HG03571 (cell line): ENCODE measurements around the gene PRKCB.
"Not testable (repeated sequence)": the region's sequence is repeated elsewhere in the genome, so short reads cannot be mapped to it uniquely, and the experiment has no call there.

Experiments used
- ATAC-seq: cut with Tn5 transposase; IDR thresholded peaks from one replicate; pipeline ENCODE4 v1.9.1; 2021; ENCODE audit not compliant: unreplicated experiment

Gene PRKCB

DNA sequence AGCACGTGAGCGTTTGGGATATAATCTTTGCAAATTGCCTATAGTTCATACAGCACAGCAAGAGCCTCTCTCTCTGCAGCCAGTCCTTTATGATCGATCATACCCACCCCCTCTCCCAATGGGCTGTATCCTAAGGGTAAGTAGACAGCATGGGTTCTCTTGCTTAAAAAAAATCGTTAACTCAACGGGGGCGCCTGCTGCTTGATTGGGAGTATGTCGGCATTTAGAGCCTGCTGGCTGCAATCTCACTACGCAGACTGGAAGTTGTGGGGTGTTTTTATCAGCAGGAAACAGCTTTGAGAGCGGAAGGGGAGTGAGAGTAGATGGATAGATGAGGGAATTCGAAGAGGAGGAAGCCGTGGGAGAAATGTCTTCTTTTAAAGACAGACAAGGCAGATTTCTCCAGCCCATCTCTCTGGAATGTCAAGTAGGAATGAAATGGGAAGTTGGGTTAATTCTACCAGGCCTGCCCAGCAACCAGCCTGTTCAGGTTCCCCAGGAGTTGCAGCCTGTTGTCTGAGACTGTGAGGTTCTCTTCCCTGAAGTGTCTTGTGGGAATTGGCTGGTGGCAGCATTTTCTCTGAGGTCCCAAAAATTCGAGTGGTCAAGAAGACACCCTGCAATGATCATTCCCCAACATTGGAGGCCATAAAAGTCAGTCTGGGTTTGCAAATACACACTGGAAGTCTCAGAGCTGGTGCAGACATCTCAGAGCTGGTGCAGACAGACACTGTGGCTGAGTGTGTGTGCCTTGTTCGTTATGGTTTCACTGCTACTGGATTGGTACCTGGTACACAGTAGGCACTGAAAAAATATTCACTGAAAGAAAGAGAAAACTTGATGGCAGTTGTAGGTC, 65.6 kb downstream of the PRKCB start:
- ATAC-seq: no peak

DNA sequence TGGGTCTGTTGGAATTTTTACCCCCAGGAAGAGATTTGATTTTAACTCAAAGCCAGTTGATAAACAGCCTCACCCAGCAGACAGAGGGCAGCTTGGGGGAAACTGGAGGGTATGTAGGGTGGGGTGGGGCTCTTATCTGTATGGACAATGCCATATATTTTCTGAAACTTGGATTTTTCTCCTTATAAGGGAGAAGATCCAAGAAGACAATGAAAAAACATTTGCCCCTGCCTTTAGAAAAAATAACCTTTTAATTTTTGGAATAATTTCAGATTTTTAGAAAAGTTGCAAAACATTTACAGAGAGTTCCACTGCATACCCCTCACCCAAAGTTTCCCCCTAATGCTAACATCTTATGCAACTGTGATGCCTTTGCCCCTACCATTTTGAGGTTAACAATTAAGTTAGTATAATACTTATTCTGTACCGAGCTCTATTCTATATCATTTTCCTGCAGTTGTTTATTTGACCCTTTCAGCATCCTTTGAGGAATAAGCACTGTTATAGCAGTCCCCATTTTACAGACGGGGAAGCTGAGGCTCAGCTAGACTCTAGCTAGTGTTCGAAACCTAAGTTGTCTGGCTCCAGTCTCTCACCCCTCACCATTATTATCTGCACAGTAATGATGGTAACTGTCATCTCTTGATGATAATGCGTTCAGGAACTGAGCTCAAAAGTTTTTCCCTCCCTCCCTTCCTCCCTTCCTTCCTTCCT, 66.4 kb downstream of the PRKCB start:
- ATAC-seq: no peak

DNA sequence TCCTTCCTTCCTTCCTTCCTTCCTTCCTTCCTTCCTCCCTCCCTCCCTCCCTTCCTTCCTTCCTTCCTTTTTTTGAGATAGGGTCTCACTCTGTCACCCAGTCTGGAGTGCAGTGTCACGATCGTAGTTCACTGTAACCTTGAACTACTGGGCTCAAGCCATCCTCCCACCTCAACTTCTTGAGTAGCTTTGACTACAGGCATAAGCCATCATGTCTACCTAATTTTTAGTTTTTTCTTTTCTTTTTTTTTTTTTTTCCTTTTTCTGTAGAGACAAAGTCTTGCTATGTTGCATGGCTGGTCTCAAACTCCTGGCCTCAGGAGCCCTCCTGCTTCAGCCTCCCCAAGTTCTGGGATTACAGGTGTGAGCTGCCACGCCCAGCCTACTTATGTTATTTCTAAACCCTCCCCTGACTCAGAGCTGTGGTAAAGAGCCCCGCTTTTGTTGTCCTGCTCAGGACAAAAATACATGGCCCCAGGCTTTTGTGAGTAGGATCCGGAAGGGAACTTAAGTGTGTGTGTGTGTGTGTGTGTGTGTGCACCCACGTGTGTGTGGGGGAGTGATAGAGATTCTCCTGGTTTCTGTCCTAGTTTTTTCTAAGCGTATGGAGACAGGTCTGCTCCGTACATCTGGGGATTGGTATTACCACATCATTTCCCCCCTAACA, 67.1 kb downstream of the PRKCB start:
- no peak for ATAC-seq

DNA sequence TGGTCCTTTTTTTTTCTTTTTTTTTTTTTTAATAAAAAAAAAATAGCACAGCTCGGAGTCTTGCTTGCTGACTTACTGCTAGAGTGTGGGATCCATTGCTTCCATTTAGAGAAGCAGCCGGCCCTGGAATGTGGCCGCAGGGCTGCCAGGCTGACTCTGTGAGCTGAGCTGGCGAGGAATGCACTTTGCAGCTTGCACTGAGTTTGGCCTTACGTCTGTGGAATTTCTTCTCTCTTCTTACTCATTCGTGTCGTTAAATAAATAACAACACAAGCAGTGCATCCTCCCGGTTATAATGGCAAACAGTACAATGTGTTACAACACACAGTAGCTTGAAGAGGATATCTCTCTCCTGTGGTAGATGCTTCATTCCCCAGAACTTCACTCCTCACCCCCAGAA, 69.2 kb downstream of the PRKCB start:
- ATAC-seq: no peak

DNA sequence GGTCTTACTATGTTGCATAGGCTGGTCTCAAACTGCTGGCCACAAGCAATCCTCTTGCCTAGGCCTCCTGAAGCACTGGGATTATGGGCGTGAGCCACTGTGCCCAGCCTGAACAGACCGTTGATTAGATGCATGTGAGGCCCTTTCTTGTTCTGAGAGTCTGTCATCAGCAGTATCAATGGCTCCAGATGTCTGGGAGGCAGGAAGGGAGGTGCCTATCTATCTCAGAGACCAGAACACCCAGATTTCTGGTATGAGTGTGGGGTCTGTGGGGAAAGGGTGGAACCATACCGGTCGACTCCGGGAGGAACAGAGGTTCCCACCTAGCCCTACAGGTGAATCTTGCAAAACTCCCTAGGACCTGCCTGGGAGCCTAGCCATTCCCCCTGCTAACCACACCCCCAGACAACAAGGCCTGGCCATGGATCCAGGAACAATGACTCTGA, 71.7 kb downstream of the PRKCB start:
- no peak for ATAC-seq

DNA sequence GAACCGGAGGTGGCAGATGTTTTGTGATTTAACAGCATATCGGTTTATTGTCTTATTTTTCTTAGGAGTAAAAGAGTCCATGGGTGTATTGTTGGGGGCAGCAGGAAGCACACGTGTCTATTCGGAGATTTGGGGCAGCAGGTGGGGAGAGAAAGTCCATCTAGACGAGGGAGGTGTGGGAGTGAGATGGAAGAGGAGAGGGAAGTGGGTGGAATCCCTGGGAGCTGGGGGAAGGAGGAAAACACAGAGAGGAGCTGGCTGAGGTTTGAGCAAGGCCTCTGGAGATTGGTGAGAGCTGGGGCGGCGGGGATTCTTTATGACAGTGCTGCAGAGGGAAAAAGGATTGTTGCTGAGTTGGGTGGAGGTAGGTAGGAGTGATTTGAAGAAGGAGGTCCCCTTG, 72.1 kb downstream of the PRKCB start:
- no peak for ATAC-seq

DNA sequence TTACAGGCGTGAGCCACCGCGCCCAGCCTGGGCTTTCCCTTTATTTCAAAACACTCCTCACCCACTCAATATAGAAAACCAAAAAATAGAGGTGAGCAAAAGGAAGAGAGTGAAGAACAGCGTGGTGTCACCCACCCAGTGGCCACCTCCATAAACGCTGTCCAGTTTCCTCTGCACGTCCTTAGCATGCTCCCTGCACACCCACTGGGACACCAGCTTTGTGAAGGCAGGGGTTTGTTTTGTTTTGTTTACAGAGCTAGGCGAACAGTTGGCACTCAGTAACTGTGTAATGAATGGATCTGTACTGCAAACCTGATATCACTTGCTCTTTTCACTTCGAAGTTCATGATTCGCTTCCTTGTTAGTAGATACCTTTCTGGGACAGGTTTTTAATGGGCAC, 73.0 kb downstream of the PRKCB start:
- no peak for ATAC-seq

DNA sequence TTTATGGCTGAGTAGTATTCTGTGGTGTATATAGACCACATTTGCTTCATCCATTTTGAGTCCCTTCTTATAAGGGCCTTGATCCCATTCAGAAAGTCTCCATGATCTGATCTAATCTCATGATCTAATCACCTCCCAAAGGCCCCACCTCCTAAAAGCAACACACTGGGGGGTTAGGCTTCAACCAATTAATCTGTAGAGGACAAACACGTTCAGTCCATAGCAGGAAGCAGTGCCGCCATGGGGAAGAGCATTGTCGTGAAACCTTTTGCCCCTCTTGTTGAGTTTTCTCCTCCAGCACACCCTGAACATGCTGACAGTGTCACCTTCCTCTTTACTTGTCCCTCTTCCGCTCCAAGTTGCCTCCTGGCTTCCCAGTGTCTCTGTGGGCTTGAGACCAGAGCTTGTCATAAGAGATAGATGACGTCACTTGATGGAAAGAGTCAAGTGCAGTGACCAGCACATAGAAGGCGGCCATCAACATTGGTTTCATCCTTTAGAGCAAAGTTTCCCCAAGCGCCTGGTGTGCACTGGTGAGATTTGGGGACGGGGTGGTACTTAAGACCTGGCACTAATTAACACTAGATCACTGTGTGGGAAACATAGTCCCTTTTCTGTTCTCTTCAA, 74.1 kb downstream of the PRKCB start:
- no peak for ATAC-seq

DNA sequence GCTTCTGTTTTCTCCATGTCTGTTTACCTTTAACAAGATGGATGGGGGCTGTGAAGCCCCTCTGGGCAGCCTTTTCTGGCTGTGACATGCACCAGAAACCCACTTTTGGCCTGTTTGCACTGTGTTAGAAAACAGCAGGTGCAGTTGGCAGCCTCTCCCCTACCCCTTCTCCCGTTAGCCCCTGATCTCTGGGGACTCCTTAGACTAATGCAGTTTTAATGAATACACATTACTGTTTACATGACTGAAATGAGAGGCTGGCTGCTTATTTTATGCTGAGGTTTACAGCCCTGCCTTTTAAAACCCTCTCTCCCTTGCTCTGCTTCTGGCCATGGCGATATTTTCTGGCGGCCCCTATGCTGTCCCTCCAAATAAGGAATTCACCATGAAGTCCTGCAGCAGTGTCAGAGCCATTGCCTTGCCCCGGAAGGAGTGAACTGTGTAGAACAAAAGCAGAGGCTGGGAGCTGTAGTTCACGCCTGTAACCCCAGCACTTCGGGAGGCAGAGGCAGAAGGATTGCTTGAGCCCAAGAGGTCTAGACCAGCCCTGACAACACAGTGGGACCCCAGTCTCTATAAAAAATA, 79.3 kb downstream of the PRKCB start:
- ATAC-seq: no peak

DNA sequence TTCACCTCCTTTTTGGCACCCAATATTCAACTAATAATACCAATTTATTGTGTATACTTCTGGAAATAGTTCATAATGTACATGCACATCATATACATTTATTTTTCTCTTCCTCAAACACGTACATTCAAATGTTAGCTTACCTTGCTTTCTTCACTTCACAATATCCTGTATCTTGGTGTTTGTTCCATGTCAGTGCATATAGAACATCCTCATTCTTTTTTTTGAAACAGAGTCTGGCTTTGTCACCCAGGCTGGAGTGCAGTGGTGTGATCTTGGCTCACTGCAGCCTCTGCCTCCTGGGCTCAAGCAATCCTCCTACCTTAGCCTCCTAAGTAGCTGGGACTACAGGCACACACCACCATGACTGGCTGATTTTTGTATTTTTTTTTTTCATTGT, 80.8 kb downstream of the PRKCB start:
- ATAC-seq: not testable (repeated sequence)

DNA sequence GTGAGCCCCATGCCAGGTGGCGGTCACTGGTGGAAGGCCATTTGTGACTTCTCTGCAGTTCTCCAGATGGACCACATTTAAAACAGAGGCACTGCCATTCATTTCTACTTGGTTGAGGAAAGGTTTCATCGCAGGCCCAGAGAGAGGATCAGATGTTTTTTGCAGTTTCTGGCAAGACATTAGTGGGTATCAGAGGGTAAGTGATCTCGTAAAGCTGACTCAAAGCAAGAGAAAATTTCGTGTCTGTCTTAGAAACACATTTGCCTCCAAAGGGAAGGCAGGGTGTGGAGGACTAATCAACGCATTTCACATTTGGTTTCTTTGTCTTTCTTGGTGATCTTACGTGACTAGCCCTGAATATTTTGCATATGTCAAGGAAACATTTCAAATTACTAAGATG, 81.8 kb downstream of the PRKCB start:
- no peak for ATAC-seq

DNA sequence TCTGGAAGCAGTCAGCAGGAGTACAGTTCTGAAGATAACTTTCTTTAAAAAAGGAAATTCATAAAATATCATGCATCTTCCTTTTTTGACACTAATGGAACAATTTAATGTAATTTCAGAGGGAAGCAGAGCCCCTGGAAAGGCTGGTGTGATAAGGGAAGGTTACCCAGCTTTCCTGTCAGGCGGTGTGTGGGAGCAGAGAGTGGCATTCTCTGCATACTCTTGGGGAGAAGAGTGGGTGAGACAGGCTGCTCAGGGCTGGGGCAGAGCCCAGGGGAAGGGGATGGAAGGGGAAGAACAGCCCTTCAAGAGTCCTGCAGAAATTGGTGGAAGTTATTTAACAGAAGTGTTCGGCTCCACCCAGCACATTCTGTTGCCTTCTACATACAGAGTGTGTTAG, 84.7 kb downstream of the PRKCB start:
- ATAC-seq: no peak

DNA sequence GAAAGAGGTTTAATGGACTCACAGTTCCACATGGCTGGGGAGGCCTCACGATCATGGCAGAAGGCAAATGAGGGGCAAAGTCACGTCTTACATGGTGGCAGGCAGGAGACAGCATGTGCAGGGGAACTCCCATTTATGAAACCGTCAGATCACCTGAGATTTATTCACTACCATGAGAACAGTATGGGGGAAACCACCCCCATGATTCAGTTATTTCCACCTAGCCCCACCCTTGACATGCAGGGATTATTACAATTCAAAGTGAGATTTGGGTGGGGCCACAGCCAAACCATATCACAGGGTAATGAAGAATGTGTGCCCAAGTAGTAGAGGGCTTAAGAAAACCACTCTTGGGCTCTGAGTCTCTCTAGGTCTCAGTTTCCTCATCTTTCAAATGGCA, 85.1 kb downstream of the PRKCB start:
- no peak for ATAC-seq

DNA sequence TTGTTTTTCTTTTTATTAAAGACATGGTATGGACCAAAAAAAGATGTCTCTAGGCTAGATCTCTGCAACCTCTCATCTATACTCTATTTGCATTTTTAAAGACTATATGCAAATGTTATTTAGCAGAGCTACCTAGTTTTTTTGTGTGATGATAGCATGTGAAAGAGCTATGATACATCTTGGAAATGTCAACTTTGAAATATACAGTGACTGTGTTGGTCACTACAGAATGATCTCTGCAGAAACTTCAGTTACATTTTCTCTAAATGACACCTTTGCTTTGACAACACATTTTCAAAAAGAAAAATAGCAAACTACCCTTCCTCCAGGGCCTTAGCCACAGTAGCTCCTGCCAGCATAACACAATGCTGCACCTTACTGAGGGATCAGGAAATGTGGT, 86.6 kb downstream of the PRKCB start:
- ATAC-seq: no peak

DNA sequence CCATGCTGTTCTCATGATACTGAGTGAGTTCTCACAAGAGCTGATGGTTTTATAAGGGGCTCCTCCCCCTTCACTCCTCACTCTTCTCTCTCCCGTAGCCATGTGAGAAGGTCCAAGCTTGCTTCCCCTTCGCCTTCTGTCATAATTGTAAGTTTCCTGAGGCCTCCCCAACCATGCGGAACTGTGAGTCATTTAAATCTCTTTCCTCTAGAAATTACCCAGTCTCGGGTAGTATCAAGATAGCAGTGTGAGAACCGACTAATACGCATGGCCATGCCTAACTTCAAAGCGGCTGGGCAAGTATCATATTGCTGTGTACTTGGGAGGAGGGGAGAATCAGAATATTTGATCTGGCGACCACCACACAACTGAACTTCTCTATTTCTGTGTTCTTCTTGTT, 88.3 kb downstream of the PRKCB start:
- no peak for ATAC-seq

DNA sequence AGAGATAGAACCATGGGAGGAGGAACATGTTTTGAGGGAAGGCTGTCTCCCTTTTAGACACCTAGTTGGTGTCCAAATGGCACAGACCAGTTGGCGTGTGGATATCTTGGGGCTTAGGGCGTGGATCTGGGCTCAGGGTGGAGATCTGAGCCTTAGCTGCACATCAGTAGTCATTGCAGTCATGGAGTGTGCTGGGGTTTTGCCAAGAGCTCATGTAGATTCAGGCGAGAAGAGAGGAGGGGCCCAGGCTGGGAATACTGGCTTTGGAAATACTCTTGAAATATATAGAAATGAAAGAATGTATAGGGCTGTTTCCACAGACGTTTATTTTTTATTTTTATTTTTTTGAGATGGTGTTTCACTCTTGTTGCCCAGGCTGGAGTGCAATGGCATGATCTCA, 92.0 kb downstream of the PRKCB start:
- no peak for ATAC-seq

DNA sequence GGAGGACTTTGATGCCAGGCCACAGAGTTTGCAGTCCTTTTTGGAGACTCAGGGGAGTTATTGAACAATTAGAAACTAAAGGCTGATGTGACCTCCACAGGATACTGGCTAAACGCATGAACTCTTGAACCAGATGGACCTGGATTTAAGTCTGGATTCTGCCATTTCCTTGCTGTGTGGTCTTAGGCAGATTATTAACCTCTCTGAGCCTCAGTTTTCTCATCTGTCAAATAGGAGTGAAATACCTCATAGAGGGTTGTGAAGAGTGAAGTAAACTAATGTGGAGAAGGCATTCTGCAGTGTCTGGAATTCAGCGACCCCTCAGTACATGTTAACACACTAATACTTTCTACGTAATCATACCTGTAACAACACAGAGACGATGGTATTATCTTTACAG, 93.5 kb downstream of the PRKCB start:
- no peak for ATAC-seq

DNA sequence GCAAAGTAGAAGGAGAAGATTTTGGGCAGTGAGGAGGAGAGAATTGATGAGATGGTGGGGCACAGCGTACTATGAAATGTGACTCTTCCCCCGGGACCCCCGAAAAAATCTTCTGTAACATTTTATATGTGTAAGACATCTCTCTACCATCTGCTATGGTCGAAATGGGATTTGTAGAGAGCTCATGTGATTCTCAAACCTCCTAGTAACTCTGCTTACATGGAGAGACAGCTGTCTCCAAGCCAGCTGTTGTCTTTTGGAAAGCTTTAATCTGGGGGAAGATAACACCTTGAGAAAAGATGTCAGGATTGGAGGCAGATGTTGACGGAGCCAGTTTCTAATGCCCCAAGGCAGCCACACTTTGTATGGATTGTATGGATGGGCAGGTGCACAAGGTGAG, 94.1 kb downstream of the PRKCB start:
- no peak for ATAC-seq

DNA sequence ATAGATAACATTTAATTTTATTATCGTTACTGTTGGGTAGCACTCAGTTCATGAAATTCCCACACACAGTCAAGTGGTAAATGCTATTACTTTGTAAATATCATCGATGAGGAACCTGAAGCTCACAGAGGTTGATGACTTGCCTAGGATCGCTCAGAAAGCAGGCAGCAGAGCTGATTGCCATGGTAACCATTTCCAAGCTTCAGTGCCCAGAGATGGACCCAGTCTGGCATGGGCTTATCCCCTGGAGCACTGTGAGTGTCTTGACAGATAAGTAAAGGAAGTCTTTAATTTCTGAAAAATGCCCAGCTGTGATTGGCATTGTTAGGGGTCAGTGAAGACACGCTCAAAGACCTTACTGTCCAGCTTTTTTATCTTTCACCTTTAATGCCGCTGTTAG, 95.0 kb downstream of the PRKCB start:
- no peak for ATAC-seq

DNA sequence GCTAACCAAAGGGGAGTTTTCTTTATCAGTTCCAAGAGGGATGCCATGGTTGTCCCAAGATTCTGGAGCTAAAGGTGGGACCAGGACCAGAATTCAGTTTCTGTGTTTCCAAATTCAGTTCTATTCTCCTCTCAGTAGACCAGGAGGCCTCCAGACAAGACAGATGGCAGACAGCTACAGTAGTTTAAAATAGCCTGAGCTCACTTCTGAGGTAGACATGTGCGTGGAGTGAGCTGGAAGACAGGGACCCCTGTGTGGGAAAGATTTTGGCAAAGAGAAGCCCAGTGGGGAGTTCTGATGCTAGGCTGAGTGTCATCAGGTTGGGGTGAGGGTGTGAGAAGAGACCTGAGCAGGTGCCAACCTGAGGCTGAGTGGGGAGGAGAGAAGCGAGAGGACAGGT, 95.4 kb downstream of the PRKCB start:
- ATAC-seq: no peak

DNA sequence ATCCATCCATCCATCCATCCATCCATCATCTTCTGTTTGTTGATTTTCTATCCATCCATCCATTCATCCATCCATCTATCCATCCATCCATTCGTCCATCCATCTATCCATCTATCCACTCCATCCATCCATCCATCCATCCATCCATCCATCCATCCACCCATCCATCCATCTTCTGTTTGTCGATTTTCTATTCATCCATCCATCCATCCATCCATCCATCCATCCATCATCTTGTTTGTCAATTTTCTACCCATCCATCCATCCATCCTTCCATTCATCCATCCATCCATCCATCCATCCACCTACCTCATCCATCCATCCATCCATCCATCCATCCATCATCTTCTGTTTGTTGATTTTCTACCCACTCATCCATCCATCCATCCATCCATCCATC, 97.9 kb downstream of the PRKCB start:
- not testable (repeated sequence) for ATAC-seq
